ENCODE data around the gene EML6. TPM values are rescaled to one million over a fixed set of nuclear protein-coding genes. Genes with fewer than 3 reads are reported as not detected.

The EML6 gene
- total RNA-seq, 1 experiment from 2014 or later: 5.2 TPM

DNA sequence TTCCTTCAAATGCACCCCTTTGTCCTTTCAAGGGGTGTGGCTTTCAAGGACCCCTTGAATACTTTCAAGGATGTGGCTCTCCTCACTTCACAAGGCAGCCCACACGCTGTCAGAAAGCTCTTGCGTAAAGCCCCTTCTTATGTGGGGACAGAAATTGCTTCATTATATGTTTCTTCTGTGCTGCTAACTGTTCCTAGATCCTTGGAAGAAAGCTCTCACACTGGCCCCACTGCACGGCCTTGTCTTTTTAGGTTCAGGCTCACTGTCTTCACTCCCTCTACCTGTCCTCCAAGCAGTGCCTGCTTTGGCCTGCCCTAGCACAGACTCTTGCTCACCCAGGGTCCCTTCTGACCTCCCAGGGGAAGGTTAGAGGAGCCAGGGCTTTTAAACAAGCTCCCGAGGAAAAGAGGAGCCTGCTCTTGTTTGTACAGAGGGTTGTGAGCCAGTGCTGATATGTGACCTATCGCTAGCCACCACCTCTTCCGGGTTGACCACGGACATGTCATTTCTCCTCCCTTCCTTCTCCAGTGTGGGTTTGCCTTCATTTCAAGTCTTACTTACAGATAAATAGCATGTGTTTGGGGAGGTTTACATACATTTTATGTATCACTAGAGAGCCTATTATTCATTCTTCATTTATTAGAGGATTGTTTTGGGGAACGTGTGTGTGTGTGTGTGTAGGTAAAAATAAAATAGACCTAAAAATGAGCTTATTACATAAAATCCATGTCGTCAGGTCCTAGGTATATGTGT lies 232.1 kb downstream of the EML6 start:
- ChIA-PET CTCF (no interaction called here), POLR2A (interaction anchor here (0.8 kb wide), 2 partner anchors 56 to 154 kb away, joined by 3 read pairs; no protein-coding TSS in a partner anchor)
- Mint-ChIP-seq H3K36me3 (ENCODE audit: insufficient read depth, unreplicated experiment) (peaks cover 24% of the 10 kb centered on the region), H3K27me3 (ENCODE audit: insufficient read depth, unreplicated experiment) (no peaks in the 10 kb centered on the region), H3K27ac (ENCODE audit: unreplicated experiment) (peak overlapping the region; percentile 80), H3K4me1 (ENCODE audit: low read depth, unreplicated experiment) (peaks cover 26% of the 10 kb centered on the region), H3K4me3 (ENCODE audit: unreplicated experiment) (peak overlapping the region; percentile 51), H3K9me3 (ENCODE audit: unreplicated experiment) (no peaks in the 10 kb centered on the region)
- intact Hi-C loops (cut with micrococcal nuclease; ENCODE audit: unreplicated experiment): no loop called here
- Histone ChIP-seq H3K36me3 (ENCODE audit: control insufficient read depth, insufficient read depth, low read length) (no peaks in the 10 kb centered on the region; the same call in 1 of the 2 replicates), H3K27me3 (replicated peaks; ENCODE audit: control insufficient read depth, insufficient read depth, low read length) (no peaks in the 10 kb centered on the region), H3K9me3 (no peaks in the 10 kb centered on the region), H3K4me3 (ENCODE audit: low read depth, low read length) (no peak overlapping the region), H3K4me1 (peaks cover 19% of the 10 kb centered on the region)
- DNase-seq: peak in 1 of 2 experiments; percentile 24
- TF ChIP-seq, protein P1, sequence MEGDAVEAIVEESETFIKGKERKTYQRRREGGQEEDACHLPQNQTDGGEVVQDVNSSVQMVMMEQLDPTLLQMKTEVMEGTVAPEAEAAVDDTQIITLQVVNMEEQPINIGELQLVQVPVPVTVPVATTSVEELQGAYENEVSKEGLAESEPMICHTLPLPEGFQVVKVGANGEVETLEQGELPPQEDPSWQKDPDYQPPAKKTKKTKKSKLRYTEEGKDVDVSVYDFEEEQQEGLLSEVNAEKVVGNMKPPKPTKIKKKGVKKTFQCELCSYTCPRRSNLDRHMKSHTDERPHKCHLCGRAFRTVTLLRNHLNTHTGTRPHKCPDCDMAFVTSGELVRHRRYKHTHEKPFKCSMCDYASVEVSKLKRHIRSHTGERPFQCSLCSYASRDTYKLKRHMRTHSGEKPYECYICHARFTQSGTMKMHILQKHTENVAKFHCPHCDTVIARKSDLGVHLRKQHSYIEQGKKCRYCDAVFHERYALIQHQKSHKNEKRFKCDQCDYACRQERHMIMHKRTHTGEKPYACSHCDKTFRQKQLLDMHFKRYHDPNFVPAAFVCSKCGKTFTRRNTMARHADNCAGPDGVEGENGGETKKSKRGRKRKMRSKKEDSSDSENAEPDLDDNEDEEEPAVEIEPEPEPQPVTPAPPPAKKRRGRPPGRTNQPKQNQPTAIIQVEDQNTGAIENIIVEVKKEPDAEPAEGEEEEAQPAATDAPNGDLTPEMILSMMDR (IDR thresholded peaks at IDR 0.05; ENCODE audit: insufficient read depth in 1 of 2, low read depth in 1 of 2, low read length in 1 of 2, severe bottlenecking in 1 of 2, unreplicated experiment in 1 of 2): no peak
- BruUV-seq (replicated peaks): no TSS peak

DNA sequence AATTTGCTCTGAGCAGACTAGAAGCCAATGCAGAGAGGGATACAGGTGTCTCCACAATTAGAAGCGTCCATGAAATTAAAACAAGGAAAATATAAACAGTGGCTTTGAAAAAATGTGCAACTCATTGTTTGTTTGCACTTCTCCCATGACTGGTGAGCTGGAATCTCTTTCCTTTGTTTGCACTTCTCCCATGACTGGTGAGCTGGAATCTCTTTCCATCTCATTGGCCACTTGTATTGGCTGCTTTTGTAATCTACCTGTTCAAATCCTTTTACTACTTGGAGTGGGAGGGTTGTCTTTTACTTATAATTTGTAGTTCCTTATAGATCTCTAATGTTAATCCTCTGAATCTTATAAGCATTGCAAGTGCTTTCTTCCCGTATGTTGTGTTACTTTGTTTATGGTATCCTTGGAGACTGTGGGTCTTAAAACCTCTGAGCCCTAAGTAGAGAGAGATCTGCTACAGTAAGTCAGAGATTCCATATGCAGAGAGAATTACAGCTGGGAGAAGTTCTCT lies 232.7 kb downstream of the EML6 start:
- CTCF ChIA-PET: interaction anchor here (1.2 kb wide), 1 partner anchor 56 kb away, joined by 5 read pairs; no protein-coding TSS in a partner anchor

DNA sequence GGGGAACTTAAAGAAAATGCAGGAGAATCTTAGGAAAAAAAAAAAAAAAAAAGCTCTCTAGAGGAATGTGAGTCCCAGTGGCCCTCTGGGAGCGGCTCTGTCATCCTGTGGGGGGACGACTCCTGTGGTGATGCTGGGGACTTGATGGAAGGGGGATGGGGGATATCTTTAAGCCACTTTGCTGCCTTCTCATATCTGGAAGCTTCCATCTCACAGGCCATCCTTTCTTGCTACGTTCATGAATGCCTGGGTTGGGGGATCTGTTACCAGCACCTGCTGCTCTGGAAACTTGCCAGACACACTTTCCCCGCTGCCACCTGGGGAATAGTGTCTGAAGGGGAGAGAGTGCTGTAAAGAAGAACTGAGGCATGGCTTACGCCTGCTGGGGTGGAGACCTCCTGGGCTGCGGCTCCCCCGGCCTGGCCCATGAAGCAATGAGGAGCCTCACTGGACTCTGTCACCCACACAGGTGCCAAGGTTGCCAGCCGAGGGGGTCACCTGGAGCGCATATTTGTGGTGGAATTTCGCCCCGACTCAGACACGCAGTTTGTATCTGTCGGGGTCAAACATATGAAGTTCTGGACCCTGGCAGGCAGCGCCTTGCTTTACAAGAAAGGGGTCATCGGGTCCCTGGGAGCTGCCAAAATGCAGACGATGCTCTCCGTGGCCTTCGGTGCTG lies 234.0 kb downstream of the EML6 start:
- no peaks in the 10 kb centered on the region for H3K9me3 Mint-ChIP-seq (ENCODE audit: unreplicated experiment)
- no peaks in the 10 kb centered on the region; the same call in 1 of the 2 replicates for H3K36me3 ChIP-seq (ENCODE audit: control insufficient read depth, insufficient read depth, low read length)
- H3K9me3 ChIP-seq: no peaks in the 10 kb centered on the region
- H3K27me3 Mint-ChIP-seq (ENCODE audit: insufficient read depth, unreplicated experiment): no peaks in the 10 kb centered on the region
- no TSS peak for BruUV-seq (replicated peaks)
- TF ChIP-seq, protein P1 (IDR thresholded peaks at IDR 0.05; ENCODE audit: insufficient read depth in 1 of 2, low read depth in 1 of 2, low read length in 1 of 2, severe bottlenecking in 1 of 2, unreplicated experiment in 1 of 2): no peak
- DNase-seq: no peak
- H3K27ac Mint-ChIP-seq (ENCODE audit: unreplicated experiment): peak overlapping the region; percentile 80
- ChIA-PET CTCF (interaction anchor here (1.2 kb wide), 1 partner anchor 58 kb away, joined by 5 read pairs; no protein-coding TSS in a partner anchor), POLR2A (no interaction called here)
- peaks cover 37% of the 10 kb centered on the region for H3K36me3 Mint-ChIP-seq (ENCODE audit: insufficient read depth, unreplicated experiment)
- H3K4me1 Mint-ChIP-seq (ENCODE audit: low read depth, unreplicated experiment): peaks cover 21% of the 10 kb centered on the region
- no peak overlapping the region for H3K4me3 ChIP-seq (ENCODE audit: low read depth, low read length)
- intact Hi-C loops (cut with micrococcal nuclease; ENCODE audit: unreplicated experiment): no loop called here
- peaks cover 19% of the 10 kb centered on the region for H3K4me1 ChIP-seq
- H3K27me3 ChIP-seq (replicated peaks; ENCODE audit: control insufficient read depth, insufficient read depth, low read length): no peaks in the 10 kb centered on the region
- H3K4me3 Mint-ChIP-seq (ENCODE audit: unreplicated experiment): no peak overlapping the region

More for the DNA sequence above, 232.7 kb downstream of the EML6 start:
- Histone ChIP-seq H3K4me3 (ENCODE audit: low read depth, low read length) (no peak overlapping the region), H3K27me3 (replicated peaks; ENCODE audit: control insufficient read depth, insufficient read depth, low read length) (no peaks in the 10 kb centered on the region), H3K9me3 (no peaks in the 10 kb centered on the region), H3K36me3 (ENCODE audit: control insufficient read depth, insufficient read depth, low read length) (no peaks in the 10 kb centered on the region; the same call in 1 of the 2 replicates), H3K4me1 (peaks cover 19% of the 10 kb centered on the region)
- peak in 1 of 2 experiments; percentile 62 for DNase-seq
- H3K27me3 Mint-ChIP-seq (ENCODE audit: insufficient read depth, unreplicated experiment): no peaks in the 10 kb centered on the region
- H3K27ac Mint-ChIP-seq (ENCODE audit: unreplicated experiment): peak overlapping the region; percentile 80
- POLR2A ChIA-PET: interaction anchor here (0.8 kb wide), 2 partner anchors 57 to 153 kb away, joined by 3 read pairs; no protein-coding TSS in a partner anchor
- no peaks in the 10 kb centered on the region for H3K9me3 Mint-ChIP-seq (ENCODE audit: unreplicated experiment)
- H3K4me3 Mint-ChIP-seq (ENCODE audit: unreplicated experiment): peak overlapping the region; percentile 51
- TF ChIP-seq, protein P1 (IDR thresholded peaks at IDR 0.05; ENCODE audit: insufficient read depth in 1 of 2, low read depth in 1 of 2, low read length in 1 of 2, severe bottlenecking in 1 of 2, unreplicated experiment in 1 of 2): no peak
- intact Hi-C loops (cut with micrococcal nuclease; ENCODE audit: unreplicated experiment): no loop called here
- H3K36me3 Mint-ChIP-seq (ENCODE audit: insufficient read depth, unreplicated experiment): peaks cover 25% of the 10 kb centered on the region
- peaks cover 21% of the 10 kb centered on the region for H3K4me1 Mint-ChIP-seq (ENCODE audit: low read depth, unreplicated experiment)
- no TSS peak for BruUV-seq (replicated peaks)

All from Caco-2 (cell line).